SK-N-SH treated with all-trans-retinoic acid at 6 μM for 48 hours (cell line): Measurements from ENCODE around the gene ADIPOR2.

Experiments used
- ATAC-seq: fragments of 200-7000 bp; cut with Tn5 transposase; 3 replicates; pipeline ENCODE4 v1.9.1; 2020; ENCODE audit warnings: mild to moderate bottlenecking, moderate library complexity
- ARNTL ChIP-seq: fragments of 450-650 bp; formaldehyde crosslinking; IDR thresholded peaks from 2 replicates; pipeline ENCODE4 v1.5.0; 2020; ENCODE audit warnings: low read depth, mild to moderate bottlenecking, moderate library complexity, borderline replicate concordance
- CREB5 ChIP-seq: fragments of 250-450 bp; sonication (Bioruptor Pico); IDR thresholded peaks from 2 replicates; pipeline ENCODE4 v1.5.1; 2020; ENCODE audit warnings: low read depth, mild to moderate bottlenecking, moderate library complexity
- GLIS3 ChIP-seq: fragments of 250-450 bp; sonication (Bioruptor Pico); IDR thresholded peaks from 2 replicates; pipeline ENCODE4 v1.5.0; 2020; ENCODE audit warnings: mild to moderate bottlenecking, moderate library complexity
- ISL1 ChIP-seq: fragments of 250-450 bp; sonication (Bioruptor Pico); IDR thresholded peaks from 2 replicates; pipeline ENCODE4 v2.1.2; 2022; ENCODE audit warnings: mild to moderate bottlenecking, moderate library complexity
- POU6F1 ChIP-seq: fragments of 250-450 bp; sonication (Bioruptor Pico); IDR thresholded peaks from 2 replicates; pipeline ENCODE4 v1.8.0; 2021; ENCODE audit warnings: low read depth, mild to moderate bottlenecking, moderate library complexity, borderline replicate concordance
- PPARA ChIP-seq: fragments of 250-450 bp; sonication (Bioruptor Pico); IDR thresholded peaks from 2 replicates; pipeline ENCODE4 v1.5.0; 2020; ENCODE audit warnings: mild to moderate bottlenecking, borderline replicate concordance
- RARB ChIP-seq: fragments of 250-450 bp; sonication (Bioruptor Pico); IDR thresholded peaks from 2 replicates; pipeline ENCODE4 v1.8.0; 2021; ENCODE audit warnings: mild to moderate bottlenecking, moderate library complexity
- SNAI2 ChIP-seq: fragments of 250-450 bp; sonication (Bioruptor Pico); IDR thresholded peaks from 2 replicates; pipeline ENCODE4 v1.5.0; 2020; ENCODE audit warnings: mild to moderate bottlenecking, moderate library complexity
- TCF4 ChIP-seq: fragments of 250-450 bp; sonication (Bioruptor Pico); IDR thresholded peaks from 2 replicates; pipeline ENCODE4 v1.8.0; 2021; ENCODE audit warnings: mild to moderate bottlenecking, moderate library complexity, borderline replicate concordance
- TOX ChIP-seq: fragments of 250-450 bp; sonication (Bioruptor Pico); IDR thresholded peaks from 2 replicates; pipeline ENCODE4 v1.8.0; 2021; ENCODE audit warnings: mild to moderate bottlenecking, moderate library complexity, borderline replicate concordance
- ZC3H10 ChIP-seq: fragments of 250-450 bp; sonication (Bioruptor Pico); IDR thresholded peaks from 2 replicates; pipeline ENCODE4 v1.5.1; 2021; ENCODE audit warnings: mild to moderate bottlenecking, moderate library complexity
- ZFP3 ChIP-seq: fragments of 250-450 bp; sonication (Bioruptor Pico); IDR thresholded peaks from 2 replicates; pipeline ENCODE4 v1.5.0; 2020; ENCODE audit warnings: mild to moderate bottlenecking, moderate library complexity
- ZFP30 ChIP-seq: fragments of 450-650 bp; formaldehyde crosslinking; IDR thresholded peaks from 2 replicates; pipeline ENCODE4 v1.5.0; 2022; ENCODE audit warnings: mild to moderate bottlenecking, moderate library complexity
- ZNF565 ChIP-seq: fragments of 450-650 bp; formaldehyde crosslinking; conservative IDR thresholded peaks from 2 replicates; pipeline ENCODE4 v1.5.0; 2020; ENCODE audit warnings: low read depth, mild to moderate bottlenecking, moderate library complexity
- ZNF70 ChIP-seq: fragments of 450-650 bp; formaldehyde crosslinking; IDR thresholded peaks from 2 replicates; pipeline ENCODE4 v1.5.0; 2020; ENCODE audit warnings: mild to moderate bottlenecking, moderate library complexity
- ZNF8 ChIP-seq: fragments of 450-650 bp; formaldehyde crosslinking; IDR thresholded peaks from 2 replicates; pipeline ENCODE4 v1.5.0; 2020; ENCODE audit warnings: mild to moderate bottlenecking, moderate library complexity
- TF ChIP-seq, protein P1 (sequence below): fragments of 250-450 bp; sonication (Bioruptor Pico); IDR thresholded peaks from 2 replicates; pipeline ENCODE4 v1.5.1; 2021; ENCODE audit warnings: mild to moderate bottlenecking, moderate library complexity
- TF ChIP-seq, protein P2 (sequence below): fragments of 250-450 bp; sonication (Bioruptor Pico); IDR thresholded peaks from 2 replicates; pipeline ENCODE4 v1.8.0; 2020; ENCODE audit warnings: mild to moderate bottlenecking, moderate library complexity, borderline replicate concordance
- TF ChIP-seq, protein P3 (sequence below): fragments of 250-450 bp; sonication (Bioruptor Pico); IDR thresholded peaks from 2 replicates; pipeline ENCODE4 v1.5.0; 2020; ENCODE audit warnings: mild to moderate bottlenecking, moderate library complexity

Gene ADIPOR2

DNA sequence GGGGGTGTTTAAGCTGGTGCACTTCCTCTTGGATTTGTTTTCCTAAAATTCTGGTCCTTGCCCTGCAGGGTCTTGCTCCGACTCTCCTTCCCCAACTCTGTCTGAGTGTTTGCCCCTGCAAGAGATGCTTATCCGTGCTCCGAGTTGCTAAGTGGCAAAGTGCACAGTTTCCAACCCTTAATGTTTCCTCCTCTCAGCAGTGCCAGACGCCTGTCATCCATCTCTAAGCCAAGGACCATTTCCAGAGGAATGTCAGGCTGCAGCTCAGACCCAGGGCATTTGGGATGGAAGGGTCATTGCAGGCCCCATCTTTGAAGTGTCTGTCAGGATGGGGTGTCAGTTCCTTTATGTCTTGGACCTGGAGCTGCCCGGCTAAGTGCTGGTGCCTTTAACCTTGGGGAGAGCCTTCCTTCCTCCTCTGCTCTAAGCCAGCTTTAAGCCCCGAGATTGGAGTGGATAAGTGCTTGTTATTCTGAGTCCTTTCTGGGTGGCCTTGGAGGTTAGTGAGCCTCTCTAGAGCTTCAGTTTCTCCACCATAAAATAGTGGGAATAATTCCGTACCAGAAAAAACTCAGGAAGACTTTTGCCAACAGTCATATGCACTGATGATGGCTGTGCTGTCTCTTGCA is 46.9 kb upstream of the ADIPOR2 start:
- TF ChIP-seq PPARA (CRISPR knock-in tag) (no peak), ZC3H10 (no peak), CREB5 (CRISPR knock-in tag) (no peak), ARNTL (no peak), SNAI2 (CRISPR knock-in tag) (no peak), ZNF8 (CRISPR knock-in tag) (no peak), RARB (CRISPR knock-in tag) (no peak), GLIS3 (CRISPR knock-in tag) (no peak), ZFP30 (CRISPR knock-in tag) (no peak), TCF4 (CRISPR knock-in tag) (no peak), ZFP3 (CRISPR knock-in tag) (no peak), POU6F1 (no peak), TOX (CRISPR knock-in tag) (no peak)
- TF ChIP-seq, protein P1, sequence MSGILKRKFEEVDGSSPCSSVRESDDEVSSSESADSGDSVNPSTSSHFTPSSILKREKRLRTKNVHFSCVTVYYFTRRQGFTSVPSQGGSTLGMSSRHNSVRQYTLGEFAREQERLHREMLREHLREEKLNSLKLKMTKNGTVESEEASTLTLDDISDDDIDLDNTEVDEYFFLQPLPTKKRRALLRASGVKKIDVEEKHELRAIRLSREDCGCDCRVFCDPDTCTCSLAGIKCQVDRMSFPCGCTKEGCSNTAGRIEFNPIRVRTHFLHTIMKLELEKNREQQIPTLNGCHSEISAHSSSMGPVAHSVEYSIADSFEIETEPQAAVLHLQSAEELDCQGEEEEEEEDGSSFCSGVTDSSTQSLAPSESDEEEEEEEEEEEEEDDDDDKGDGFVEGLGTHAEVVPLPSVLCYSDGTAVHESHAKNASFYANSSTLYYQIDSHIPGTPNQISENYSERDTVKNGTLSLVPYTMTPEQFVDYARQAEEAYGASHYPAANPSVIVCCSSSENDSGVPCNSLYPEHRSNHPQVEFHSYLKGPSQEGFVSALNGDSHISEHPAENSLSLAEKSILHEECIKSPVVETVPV (CRISPR knock-in tag) = no peak
- TF ChIP-seq, protein P2, sequence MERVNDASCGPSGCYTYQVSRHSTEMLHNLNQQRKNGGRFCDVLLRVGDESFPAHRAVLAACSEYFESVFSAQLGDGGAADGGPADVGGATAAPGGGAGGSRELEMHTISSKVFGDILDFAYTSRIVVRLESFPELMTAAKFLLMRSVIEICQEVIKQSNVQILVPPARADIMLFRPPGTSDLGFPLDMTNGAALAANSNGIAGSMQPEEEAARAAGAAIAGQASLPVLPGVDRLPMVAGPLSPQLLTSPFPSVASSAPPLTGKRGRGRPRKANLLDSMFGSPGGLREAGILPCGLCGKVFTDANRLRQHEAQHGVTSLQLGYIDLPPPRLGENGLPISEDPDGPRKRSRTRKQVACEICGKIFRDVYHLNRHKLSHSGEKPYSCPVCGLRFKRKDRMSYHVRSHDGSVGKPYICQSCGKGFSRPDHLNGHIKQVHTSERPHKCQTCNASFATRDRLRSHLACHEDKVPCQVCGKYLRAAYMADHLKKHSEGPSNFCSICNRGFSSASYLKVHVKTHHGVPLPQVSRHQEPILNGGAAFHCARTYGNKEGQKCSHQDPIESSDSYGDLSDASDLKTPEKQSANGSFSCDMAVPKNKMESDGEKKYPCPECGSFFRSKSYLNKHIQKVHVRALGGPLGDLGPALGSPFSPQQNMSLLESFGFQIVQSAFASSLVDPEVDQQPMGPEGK (CRISPR knock-in tag) = no peak
- TF ChIP-seq, protein P3, sequence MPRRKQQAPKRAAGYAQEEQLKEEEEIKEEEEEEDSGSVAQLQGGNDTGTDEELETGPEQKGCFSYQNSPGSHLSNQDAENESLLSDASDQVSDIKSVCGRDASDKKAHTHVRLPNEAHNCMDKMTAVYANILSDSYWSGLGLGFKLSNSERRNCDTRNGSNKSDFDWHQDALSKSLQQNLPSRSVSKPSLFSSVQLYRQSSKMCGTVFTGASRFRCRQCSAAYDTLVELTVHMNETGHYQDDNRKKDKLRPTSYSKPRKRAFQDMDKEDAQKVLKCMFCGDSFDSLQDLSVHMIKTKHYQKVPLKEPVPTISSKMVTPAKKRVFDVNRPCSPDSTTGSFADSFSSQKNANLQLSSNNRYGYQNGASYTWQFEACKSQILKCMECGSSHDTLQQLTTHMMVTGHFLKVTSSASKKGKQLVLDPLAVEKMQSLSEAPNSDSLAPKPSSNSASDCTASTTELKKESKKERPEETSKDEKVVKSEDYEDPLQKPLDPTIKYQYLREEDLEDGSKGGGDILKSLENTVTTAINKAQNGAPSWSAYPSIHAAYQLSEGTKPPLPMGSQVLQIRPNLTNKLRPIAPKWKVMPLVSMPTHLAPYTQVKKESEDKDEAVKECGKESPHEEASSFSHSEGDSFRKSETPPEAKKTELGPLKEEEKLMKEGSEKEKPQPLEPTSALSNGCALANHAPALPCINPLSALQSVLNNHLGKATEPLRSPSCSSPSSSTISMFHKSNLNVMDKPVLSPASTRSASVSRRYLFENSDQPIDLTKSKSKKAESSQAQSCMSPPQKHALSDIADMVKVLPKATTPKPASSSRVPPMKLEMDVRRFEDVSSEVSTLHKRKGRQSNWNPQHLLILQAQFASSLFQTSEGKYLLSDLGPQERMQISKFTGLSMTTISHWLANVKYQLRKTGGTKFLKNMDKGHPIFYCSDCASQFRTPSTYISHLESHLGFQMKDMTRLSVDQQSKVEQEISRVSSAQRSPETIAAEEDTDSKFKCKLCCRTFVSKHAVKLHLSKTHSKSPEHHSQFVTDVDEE (CRISPR knock-in tag) = no peak

GRCh38 chr12:1644534-1645438 is 46.1 kb upstream of the ADIPOR2 start:
- TF ChIP-seq ZNF70 (CRISPR knock-in tag) = no peak
- peak; percentile 13; the same call in 1 of the 2 replicates for TF ChIP-seq TCF4 (CRISPR knock-in tag)
- peak; percentile 95 for ATAC-seq

More for the DNA sequence above, 46.9 kb upstream of the ADIPOR2 start:
- ATAC-seq = peak; percentile 28

GRCh38 chr12:1645819-1646218 is 45.1 kb upstream of the ADIPOR2 start:
- TF ChIP-seq TOX (CRISPR knock-in tag) = no peak
- no peak for TF ChIP-seq ZFP3 (CRISPR knock-in tag)
- no peak for TF ChIP-seq PPARA (CRISPR knock-in tag)
- TF ChIP-seq ISL1 (CRISPR knock-in tag) = no peak
- no peak for TF ChIP-seq CREB5 (CRISPR knock-in tag)
- no peak for TF ChIP-seq ZNF70 (CRISPR knock-in tag)
- no peak for TF ChIP-seq ZNF8 (CRISPR knock-in tag)
- no peak for TF ChIP-seq GLIS3 (CRISPR knock-in tag)
- no peak for TF ChIP-seq POU6F1
- TF ChIP-seq RARB (CRISPR knock-in tag) = no peak
- TF ChIP-seq ZNF565 (CRISPR knock-in tag) = no peak
- TF ChIP-seq, protein P2 (CRISPR knock-in tag) = no peak
- TF ChIP-seq, all 23 proteins: peak for 0
- no peak for ATAC-seq
